K562 (cell line): ENCODE data around the gene B3GAT1. TPM values are rescaled to one million over a fixed set of nuclear protein-coding genes. Genes with fewer than 3 reads are reported as not detected.

ENCODE experiments used
- ETV6 ChIP-seq, 3 experiments: fragments of 150-350 bp in 1 of 3; sonication (generic) in 1 of 3; formaldehyde crosslinking in 1 of 3; IDR thresholded peaks; 2 replicates each; pipeline versions ENCODE4 v1.6.1 to v1.8.0; 2014 to 2022; ENCODE audit warnings: borderline replicate concordance in 2 of 3, low read depth in 2 of 3, antibody characterized with exemption in 1 of 3, low read length in 1 of 3, mild to moderate bottlenecking in 1 of 3, missing genetic modification reagents in 1 of 3
- IFI16 ChIP-seq: fragments of 250-450 bp; sonication (Bioruptor Pico); IDR thresholded peaks from 2 replicates; pipeline ENCODE4 v2.1.2; 2022; ENCODE audit warnings: mild to moderate bottlenecking, inconsistent platforms
- PHB ChIP-seq: fragments of 250-450 bp; sonication (Bioruptor Pico); IDR thresholded peaks from 2 replicates; pipeline ENCODE4 v1.5.0; 2021
- polyA plus RNA-seq, 8 experiments: library from polyadenylated mRNA; depleted of rRNA in 4 of 8; stranded (reverse) in 5 of 8; unstranded in 3 of 8; fragments of >200 nt; fragmentation: Nextera tagmentation in 2 of 8; fragmentation: Illumina TruSeq in 1 of 8; extraction: Ambion mirVana in 2 of 8; extraction: Trizol in 1 of 8; gene quantifications; 2 replicates each; pipeline versions ENCODE4 v1.2.1 to v1.2.3, GENCODE V29; 2011 to 2014; ENCODE audit warnings: inconsistent platforms in 1 of 8, missing spikeins in 1 of 8
- total RNA-seq, 7 experiments: library from RNA; depleted of rRNA in 6 of 7; stranded (reverse); fragments of >200 nt in 6 of 7; fragmentation: Illumina TruSeq in 2 of 7; extraction: Trizol in 2 of 7; gene quantifications; 2 replicates each; pipeline versions ENCODE4 v1.2.1 to v1.2.3, GENCODE V29; 2011 to 2021; ENCODE audit warnings: low replicate concordance in 1 of 7
- TF ChIP-seq, protein P1 (sequence below), 2 experiments: fragments of 450-650 bp in 1 of 2; sonication (generic) in 1 of 2; formaldehyde crosslinking in 1 of 2; IDR thresholded peaks; 2 replicates each; pipeline versions ENCODE4 v1.7.1 to v1.9.0; 2016 to 2022; ENCODE audit warnings: inconsistent platforms in 1 of 2, mild to moderate bottlenecking in 1 of 2, missing genetic modification reagents in 1 of 2
- TF ChIP-seq, protein P2 (sequence below): sonication (generic); formaldehyde crosslinking; IDR thresholded peaks from 2 replicates; pipeline ENCODE4 v1.8.1; 2023; ENCODE audit warnings: missing genetic modification reagents, mild to moderate bottlenecking, borderline replicate concordance
- TF ChIP-seq, protein P3 (sequence below), 2 experiments: fragments of 250-450 bp in 1 of 2; fragments of 450-650 bp in 1 of 2; sonication (Bioruptor Pico) in 1 of 2; IDR thresholded peaks; 2 replicates each; pipeline versions ENCODE4 v1.6.1 to v1.8.0; 2016 to 2021; ENCODE audit warnings: mild to moderate bottlenecking in 2 of 2, moderate library complexity in 2 of 2, missing compliant biosample characterization in 1 of 2, missing genetic modification characterization in 1 of 2

B3GAT1 gene
- total and polyA plus RNA-seq, 9 of the 15 experiments (the other 6 are each of a cell fraction or from before 2014, with no cell fraction given) = 0.01 to 0.53 (median 0.14) TPM; not detected in 1

DNA sequence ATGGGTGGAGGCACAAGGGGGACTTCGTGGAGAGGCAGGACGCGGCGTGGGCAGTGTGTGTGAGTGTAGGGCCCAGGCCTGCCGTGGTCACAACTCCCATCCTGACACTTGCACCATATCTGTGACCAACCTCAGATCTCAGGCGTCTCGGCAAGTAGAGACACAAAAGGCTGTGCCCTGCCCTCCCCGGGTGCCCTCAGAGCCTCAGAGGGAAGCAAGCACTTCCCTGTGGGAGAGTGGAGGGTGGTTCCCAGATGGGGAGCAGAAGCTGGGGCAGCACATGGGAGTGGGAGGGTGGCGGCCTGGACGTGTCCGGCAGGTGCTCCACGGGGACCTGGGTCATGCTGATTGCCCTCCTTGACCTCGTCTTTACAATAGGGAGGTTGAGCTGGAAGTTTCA, 20.4 kb downstream of the B3GAT1 start (continued):
- TF ChIP-seq, protein P1, sequence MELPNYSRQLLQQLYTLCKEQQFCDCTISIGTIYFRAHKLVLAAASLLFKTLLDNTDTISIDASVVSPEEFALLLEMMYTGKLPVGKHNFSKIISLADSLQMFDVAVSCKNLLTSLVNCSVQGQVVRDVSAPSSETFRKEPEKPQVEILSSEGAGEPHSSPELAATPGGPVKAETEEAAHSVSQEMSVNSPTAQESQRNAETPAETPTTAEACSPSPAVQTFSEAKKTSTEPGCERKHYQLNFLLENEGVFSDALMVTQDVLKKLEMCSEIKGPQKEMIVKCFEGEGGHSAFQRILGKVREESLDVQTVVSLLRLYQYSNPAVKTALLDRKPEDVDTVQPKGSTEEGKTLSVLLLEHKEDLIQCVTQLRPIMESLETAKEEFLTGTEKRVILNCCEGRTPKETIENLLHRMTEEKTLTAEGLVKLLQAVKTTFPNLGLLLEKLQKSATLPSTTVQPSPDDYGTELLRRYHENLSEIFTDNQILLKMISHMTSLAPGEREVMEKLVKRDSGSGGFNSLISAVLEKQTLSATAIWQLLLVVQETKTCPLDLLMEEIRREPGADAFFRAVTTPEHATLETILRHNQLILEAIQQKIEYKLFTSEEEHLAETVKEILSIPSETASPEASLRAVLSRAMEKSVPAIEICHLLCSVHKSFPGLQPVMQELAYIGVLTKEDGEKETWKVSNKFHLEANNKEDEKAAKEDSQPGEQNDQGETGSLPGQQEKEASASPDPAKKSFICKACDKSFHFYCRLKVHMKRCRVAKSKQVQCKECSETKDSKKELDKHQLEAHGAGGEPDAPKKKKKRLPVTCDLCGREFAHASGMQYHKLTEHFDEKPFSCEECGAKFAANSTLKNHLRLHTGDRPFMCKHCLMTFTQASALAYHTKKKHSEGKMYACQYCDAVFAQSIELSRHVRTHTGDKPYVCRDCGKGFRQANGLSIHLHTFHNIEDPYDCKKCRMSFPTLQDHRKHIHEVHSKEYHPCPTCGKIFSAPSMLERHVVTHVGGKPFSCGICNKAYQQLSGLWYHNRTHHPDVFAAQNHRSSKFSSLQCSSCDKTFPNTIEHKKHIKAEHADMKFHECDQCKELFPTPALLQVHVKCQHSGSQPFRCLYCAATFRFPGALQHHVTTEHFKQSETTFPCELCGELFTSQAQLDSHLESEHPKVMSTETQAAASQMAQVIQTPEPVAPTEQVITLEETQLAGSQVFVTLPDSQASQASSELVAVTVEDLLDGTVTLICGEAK (IDR thresholded peaks at IDR 0.05) = no peak
- TF ChIP-seq, protein P1 (CRISPR knock-in tag; IDR thresholded peaks at IDR 0.05) = no peak
- TF ChIP-seq, protein P2, sequence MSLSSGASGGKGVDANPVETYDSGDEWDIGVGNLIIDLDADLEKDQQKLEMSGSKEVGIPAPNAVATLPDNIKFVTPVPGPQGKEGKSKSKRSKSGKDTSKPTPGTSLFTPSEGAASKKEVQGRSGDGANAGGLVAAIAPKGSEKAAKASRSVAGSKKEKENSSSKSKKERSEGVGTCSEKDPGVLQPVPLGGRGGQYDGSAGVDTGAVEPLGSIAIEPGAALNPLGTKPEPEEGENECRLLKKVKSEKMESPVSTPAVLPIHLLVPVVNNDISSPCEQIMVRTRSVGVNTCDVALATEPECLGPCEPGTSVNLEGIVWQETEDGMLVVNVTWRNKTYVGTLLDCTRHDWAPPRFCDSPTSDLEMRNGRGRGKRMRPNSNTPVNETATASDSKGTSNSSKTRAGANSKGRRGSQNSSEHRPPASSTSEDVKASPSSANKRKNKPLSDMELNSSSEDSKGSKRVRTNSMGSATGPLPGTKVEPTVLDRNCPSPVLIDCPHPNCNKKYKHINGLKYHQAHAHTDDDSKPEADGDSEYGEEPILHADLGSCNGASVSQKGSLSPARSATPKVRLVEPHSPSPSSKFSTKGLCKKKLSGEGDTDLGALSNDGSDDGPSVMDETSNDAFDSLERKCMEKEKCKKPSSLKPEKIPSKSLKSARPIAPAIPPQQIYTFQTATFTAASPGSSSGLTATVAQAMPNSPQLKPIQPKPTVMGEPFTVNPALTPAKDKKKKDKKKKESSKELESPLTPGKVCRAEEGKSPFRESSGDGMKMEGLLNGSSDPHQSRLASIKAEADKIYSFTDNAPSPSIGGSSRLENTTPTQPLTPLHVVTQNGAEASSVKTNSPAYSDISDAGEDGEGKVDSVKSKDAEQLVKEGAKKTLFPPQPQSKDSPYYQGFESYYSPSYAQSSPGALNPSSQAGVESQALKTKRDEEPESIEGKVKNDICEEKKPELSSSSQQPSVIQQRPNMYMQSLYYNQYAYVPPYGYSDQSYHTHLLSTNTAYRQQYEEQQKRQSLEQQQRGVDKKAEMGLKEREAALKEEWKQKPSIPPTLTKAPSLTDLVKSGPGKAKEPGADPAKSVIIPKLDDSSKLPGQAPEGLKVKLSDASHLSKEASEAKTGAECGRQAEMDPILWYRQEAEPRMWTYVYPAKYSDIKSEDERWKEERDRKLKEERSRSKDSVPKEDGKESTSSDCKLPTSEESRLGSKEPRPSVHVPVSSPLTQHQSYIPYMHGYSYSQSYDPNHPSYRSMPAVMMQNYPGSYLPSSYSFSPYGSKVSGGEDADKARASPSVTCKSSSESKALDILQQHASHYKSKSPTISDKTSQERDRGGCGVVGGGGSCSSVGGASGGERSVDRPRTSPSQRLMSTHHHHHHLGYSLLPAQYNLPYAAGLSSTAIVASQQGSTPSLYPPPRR (CRISPR knock-in tag) = no peak
- no peak for TF ChIP-seq IFI16 (CRISPR knock-in tag)
- TF ChIP-seq, protein P3, sequence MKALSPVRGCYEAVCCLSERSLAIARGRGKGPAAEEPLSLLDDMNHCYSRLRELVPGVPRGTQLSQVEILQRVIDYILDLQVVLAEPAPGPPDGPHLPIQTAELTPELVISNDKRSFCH (CRISPR knock-in tag; IDR thresholded peaks at IDR 0.05) = no peak
- TF ChIP-seq, protein P3 (tag; IDR thresholded peaks at IDR 0.05) = no peak
- no peak for TF ChIP-seq PHB (CRISPR knock-in tag)
- no peak for TF ChIP-seq ETV6 (IDR thresholded peaks at IDR 0.05; ENCODE audit: borderline replicate concordance in 1 of 2, low read depth in 2 of 2, low read length in 1 of 2)
- TF ChIP-seq ETV6 (CRISPR knock-in tag; IDR thresholded peaks at IDR 0.05; ENCODE audit: borderline replicate concordance) = no peak
